GM21825 (cell line): ENCODE measurements around the gene TRIM43.
"Not testable (repeated sequence)": the region's sequence is repeated elsewhere in the genome, so short reads cannot be mapped to it uniquely, and the experiment has no call there.

Source experiments
- ATAC-seq: cut with Tn5 transposase; IDR thresholded peaks from one replicate; pipeline ENCODE4 v1.9.1; 2021; ENCODE audit warnings: mild to moderate bottlenecking, moderate library complexity; ENCODE audit not compliant: unreplicated experiment

TRIM43 gene

DNA sequence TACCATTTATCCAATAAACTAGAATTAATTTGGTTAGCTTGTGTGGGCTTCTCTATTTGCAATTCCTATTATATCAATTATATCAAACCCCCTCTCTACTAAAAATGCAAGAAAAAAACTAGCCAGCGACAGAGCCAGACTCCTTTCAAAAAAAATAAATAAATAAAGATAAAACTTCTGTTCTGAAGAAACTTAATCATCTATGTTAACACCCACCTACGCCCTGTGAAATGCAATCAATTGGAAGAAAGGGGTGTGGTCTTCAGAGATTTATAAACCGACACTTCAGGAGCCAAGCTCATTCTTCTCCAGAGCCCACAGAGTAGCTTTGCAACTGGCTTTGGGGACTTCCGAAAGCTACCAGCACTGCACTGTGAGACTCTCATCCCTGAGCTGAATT lies at the start of gene TRIM43:
TRIM43 (plus strand) TSS at position 301 of the 400 bp plus-strand sequence. CDS start 2,023 bp downstream, outside the sequence.
- ATAC-seq: not testable (repeated sequence)

- ATAC-seq: no peak
These were observed 40.7 kb upstream of the TRIM43 start for GRCh38 chr2:95551055-95551568.

DNA sequence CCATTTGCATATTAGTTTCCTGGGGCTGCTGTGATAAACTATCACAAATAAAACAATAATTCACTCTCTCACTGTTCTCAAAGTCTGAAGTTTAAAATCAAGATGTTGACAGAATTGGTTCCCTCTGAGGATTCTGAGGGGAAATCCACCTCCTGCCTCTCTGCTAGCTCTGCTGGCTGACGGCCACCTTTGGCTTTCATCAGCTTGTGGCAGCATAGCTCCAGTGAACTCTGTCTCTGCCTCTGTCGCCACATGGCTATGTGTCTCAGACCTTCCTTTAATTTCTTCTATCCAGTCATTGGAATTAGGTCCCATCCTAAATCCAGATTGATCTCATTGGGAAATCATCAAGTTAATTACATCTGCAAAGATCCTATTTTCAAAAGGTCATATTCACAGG lies 38.9 kb upstream of the TRIM43 start:
- no peak for ATAC-seq

GRCh38 chr2:95569170-95569569 lies 22.6 kb upstream of the TRIM43 start:
- no peak for ATAC-seq

- ATAC-seq: no peak
These were observed 17.9 kb upstream of the TRIM43 start for GRCh38 chr2:95573866-95574265.

- ATAC-seq: no peak
These were observed 17.3 kb upstream of the TRIM43 start for GRCh38 chr2:95574506-95574905.

- no peak for ATAC-seq
These were observed 15.9 kb upstream of the TRIM43 start for GRCh38 chr2:95575857-95576256.

- ATAC-seq: no peak
These were observed 13.3 kb upstream of the TRIM43 start for GRCh38 chr2:95578539-95578938.

GRCh38 chr2:95583545-95583944 lies 8.3 kb upstream of the TRIM43 start:
- not testable (repeated sequence) for ATAC-seq

GRCh38 chr2:95584321-95584720 lies 7.5 kb upstream of the TRIM43 start:
- ATAC-seq: not testable (repeated sequence)

GRCh38 chr2:95589777-95590536 lies 1.8 kb upstream of the TRIM43 start:
- not testable (repeated sequence) for ATAC-seq

GRCh38 chr2:95592973-95593372 lies 1.2 kb downstream of the TRIM43 start:
- ATAC-seq: not testable (repeated sequence)

DNA sequence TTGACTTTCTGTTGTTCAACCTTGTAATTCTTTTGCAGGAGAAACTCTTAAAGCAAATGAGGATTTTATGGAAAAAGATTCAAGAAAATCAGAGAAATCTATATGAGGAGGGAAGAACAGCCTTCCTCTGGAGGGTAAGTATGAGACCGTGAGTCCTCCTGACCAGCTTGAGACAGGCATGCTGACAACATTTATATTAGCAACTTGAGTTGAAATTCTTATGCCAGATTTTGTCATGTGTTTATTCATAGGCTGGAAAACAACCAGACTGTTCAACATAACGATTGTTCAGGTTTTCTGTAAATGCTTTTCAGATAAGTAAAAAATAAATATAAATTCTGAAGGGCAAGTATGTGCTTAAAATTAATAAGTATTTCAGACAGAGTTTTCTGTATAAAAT lies 3.2 kb downstream of the TRIM43 start:
- ATAC-seq: not testable (repeated sequence)

DNA sequence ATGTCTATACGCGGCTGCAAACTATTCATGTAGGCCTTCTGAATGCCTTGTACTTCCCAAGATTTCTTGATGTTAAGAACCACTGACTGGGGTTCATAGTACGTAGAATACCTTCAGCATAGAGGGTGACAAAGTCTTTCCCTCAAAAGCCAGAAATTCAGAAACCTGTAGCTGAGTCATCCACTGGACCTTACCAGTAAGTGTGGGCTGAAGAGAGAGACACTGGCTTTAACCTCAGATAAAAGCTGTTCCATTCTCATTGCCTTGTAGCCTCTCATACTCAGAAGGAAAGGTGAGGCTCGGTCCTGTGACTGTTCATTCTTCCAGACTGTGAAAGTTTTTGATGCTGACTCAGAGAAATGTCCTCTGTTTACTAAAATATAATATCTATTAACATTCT lies 9.5 kb downstream of the TRIM43 start:
- ATAC-seq: not testable (repeated sequence)

GRCh38 chr2:95602146-95602545 lies 10.3 kb downstream of the TRIM43 start:
- ATAC-seq: not testable (repeated sequence)

DNA sequence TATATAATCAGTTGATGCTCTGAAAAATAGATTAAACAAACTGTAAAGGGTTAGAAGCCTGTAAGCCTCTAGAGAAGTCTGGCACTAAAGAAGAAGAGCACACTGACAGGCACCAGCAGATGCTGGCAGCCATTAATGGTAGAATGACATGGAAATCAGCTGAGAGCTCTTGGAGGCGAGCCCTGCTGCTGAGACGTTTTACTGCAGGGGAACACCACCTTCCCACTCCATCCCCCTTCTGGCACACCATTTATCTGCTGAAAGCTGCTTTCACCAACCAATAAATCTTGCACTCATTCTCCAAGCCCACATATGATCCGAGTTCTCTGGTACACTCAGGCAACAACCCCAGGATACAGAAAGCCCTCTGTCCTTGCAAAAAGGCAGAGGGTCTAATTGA lies 16.6 kb downstream of the TRIM43 start:
- not testable (repeated sequence) for ATAC-seq

DNA sequence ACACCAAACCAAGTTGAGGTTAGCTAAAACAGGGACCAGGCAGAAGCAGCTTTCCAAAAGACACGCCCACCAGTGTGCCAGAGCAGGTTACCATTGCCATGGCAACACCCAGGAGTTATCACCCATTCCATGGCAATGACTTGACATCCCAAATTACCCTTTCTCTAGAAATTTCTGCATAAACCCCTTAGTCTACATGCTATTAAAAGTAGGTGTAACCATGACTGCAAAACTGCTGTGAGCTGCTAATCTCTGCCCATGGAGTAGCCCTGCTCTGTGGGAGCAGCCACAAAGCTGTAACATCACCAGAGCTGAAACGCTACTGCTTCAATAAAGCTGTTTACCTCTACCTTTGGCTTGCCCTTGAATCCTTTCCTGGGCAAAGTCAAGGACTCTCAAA lies 18.0 kb downstream of the TRIM43 start:
- ATAC-seq: not testable (repeated sequence)

DNA sequence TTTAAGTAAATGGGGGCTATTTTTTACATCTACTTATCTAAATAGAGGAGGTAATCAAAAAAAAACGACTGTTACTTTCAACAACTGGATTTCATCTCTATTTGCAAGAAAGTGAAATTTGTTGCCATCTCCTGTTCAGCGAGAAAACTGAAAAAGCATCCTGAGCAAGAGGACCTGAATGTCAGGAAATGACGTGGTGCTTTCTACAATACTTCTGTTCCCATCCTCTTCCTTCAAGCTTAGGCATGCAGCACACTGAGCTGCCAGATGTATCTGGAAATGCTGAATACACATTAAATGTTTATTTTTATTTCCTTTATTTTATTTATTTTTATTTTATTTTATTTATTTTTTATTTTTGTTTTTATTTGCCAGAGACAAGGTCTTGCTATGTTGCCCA lies 21.2 kb downstream of the TRIM43 start:
- not testable (repeated sequence) for ATAC-seq

DNA sequence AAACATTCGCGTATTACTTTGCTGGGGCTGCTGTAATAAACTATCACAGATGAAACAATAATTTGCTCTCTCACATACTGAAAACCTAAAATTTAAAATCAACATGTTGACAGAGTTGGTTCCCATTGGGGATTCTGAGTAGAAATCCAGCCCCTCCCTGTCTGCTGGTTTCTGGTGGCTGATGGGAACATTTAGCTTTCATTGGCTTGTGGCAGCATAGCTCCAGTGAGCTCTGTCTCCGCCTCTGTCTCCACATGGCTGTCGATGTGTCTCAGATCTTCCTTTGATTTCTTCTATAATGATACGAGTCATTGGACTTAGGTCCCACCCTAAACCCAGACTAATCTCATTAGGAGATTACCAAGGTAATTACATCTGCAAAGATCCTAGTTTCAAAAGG lies 30.9 kb downstream of the TRIM43 start:
- ATAC-seq: not testable (repeated sequence)

- ATAC-seq: not testable (repeated sequence)
These were observed 39.2 kb downstream of the TRIM43 start for GRCh38 chr2:95630987-95631386.

DNA sequence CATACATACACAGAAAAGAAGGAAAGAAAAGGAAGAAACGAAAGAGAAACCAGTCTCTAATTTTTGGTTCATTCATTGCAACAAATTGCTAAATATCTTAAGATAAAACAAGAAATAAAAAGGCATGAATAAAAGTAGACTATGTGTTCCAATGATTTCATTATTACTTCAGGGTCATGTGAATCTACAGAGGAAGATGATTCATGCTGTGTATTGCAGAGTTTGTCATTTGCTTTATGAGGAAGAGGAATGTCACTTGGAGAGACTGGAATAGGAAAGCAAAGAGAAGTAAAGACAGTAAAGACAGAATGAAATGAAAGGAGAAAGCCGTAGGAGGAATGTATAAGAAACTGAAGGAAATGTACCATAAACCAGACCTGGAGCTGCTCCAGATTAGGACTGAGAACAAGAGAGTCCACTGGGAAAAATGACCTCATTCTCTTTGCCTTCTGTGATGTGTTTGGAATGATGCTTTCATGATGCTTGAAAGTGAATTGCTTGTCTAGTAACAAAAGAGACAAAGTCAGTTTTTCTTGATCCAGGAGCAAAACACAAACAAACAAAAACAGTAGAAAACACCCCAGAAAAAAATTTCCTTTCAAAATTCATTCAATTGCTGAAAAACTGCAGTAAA lies 41.9 kb downstream of the TRIM43 start:
- ATAC-seq: not testable (repeated sequence)
